IMR-90 (cell line): ENCODE measurements around the gene BTNL2. TPM values are rescaled to one million over a fixed set of nuclear protein-coding genes. Genes with fewer than 3 reads are reported as not detected.

Experiments used
- ATAC-seq: fragments of 200-7000 bp; cut with Tn5 transposase; 2 replicates; pipeline ENCODE4 v1.9.1; 2020; ENCODE audit warnings: low read depth, mild to moderate bottlenecking, moderate library complexity
- BruUV-seq: library from RNA; stranded (reverse); fragments of 400-500 nt; replicated peaks from 2 replicates; lab custom pipeline; 2021; lab: Mats Ljungman, UMichigan
- CTCF ChIA-PET: fragments of 300-600 bp; formaldehyde crosslinking; extraction: SDS; loops from one replicate; lab custom pipeline; 2021; ENCODE audit warnings: antibody characterized with exemption; lab: Yijun Ruan, JAX
- POLR2A ChIA-PET: fragments of 300-600 bp; sonication (Branson Sonifier 250); formaldehyde crosslinking; loops from one replicate; lab custom pipeline; 2022; ENCODE audit warnings: antibody characterized with exemption; ENCODE audit not compliant: unreplicated experiment; lab: Charles Lee
- DNase-seq: peaks from one replicate; pipeline ENCODE4 v3.0.0; 2013
- H2AFZ ChIP-seq: replicated peaks from 2 replicates; pipeline ENCODE3; 2013; ENCODE audit warnings: low read length, mild to moderate bottlenecking; ENCODE audit not compliant: poor library complexity
- H2AK5ac ChIP-seq: 2 replicates; pipeline ENCODE4 v1.6.1; 2013; ENCODE audit warnings: low read depth, low read length, inconsistent platforms
- H2AK9ac ChIP-seq: replicated peaks from 2 replicates; pipeline ENCODE3; 2013; ENCODE audit warnings: mild to moderate bottlenecking, low read depth, low read length, moderate library complexity; ENCODE audit not compliant: poor library complexity
- H2BK120ac ChIP-seq: 2 replicates; pipeline ENCODE4 v1.6.1; 2013; ENCODE audit warnings: low read depth, low read length, inconsistent platforms
- H2BK15ac ChIP-seq: 3 replicates; pipeline ENCODE4 v1.6.1; 2013; ENCODE audit warnings: low read depth, low read length, inconsistent platforms
- H2BK20ac ChIP-seq: 2 replicates; pipeline ENCODE4 v1.6.1; 2013; ENCODE audit warnings: low read depth, mild to moderate bottlenecking, inconsistent platforms, low read length, moderate library complexity
- H2BK5ac ChIP-seq: 2 replicates; pipeline ENCODE4 v1.6.1; 2013; ENCODE audit warnings: mild to moderate bottlenecking, low read depth, low read length, inconsistent platforms; ENCODE audit not compliant: poor library complexity, severe bottlenecking
- H3K14ac ChIP-seq: replicated peaks from 2 replicates; pipeline ENCODE4 v1.6.1; 2013; ENCODE audit warnings: low read depth, low read length, inconsistent platforms
- H3K18ac ChIP-seq: 2 replicates; pipeline ENCODE4 v1.6.1; 2013; ENCODE audit warnings: low read depth, low read length, control low read depth
- H3K23ac ChIP-seq: 2 replicates; pipeline ENCODE4 v1.6.1; 2013; ENCODE audit warnings: low read depth, low read length, inconsistent platforms
- H3K27ac ChIP-seq: 2 replicates; pipeline ENCODE4 v1.5.1; 2013; ENCODE audit warnings: mild to moderate bottlenecking, control low read depth, low read length; ENCODE audit not compliant: insufficient read depth
- H3K27me3 ChIP-seq: 2 replicates; pipeline ENCODE4 v1.6.1; 2013; ENCODE audit warnings: low read length; ENCODE audit not compliant: control insufficient read depth, insufficient read depth
- H3K36me3 ChIP-seq: 2 replicates; pipeline ENCODE4 v1.6.1; 2013; ENCODE audit warnings: low read length, mixed read lengths; ENCODE audit not compliant: control insufficient read depth, insufficient read depth
- H3K4ac ChIP-seq: 2 replicates; pipeline ENCODE4 v1.6.1; 2013; ENCODE audit warnings: low read depth, low read length, inconsistent platforms
- H3K4me1 ChIP-seq: 2 replicates; pipeline ENCODE4 v1.6.1; 2013; ENCODE audit warnings: low read length, mixed read lengths; ENCODE audit not compliant: control insufficient read depth, insufficient read depth
- H3K4me2 ChIP-seq: 2 replicates; pipeline ENCODE4 v1.6.1; 2013; ENCODE audit warnings: low read depth, mild to moderate bottlenecking, control low read depth, low read length, moderate library complexity
- H3K4me3 ChIP-seq: 2 replicates; pipeline ENCODE4 v1.5.1; 2013; ENCODE audit warnings: low read depth, mild to moderate bottlenecking, control low read depth, low read length, moderate library complexity; ENCODE audit not compliant: insufficient read depth
- H3K56ac ChIP-seq: 2 replicates; pipeline ENCODE4 v1.6.1; 2013; ENCODE audit warnings: low read length, inconsistent platforms; ENCODE audit not compliant: insufficient read depth; ENCODE audit errors: extremely low read depth
- H3K79me1 ChIP-seq, 2 experiments: 2 replicates each; pipeline ENCODE4 v1.6.1; 2013; ENCODE audit warnings: low read length in 2 of 2, inconsistent platforms in 1 of 2, low read depth in 1 of 2
- H3K9ac ChIP-seq: 2 replicates; pipeline ENCODE4 v1.6.1; 2013; ENCODE audit warnings: low read depth, low read length, control low read depth
- H3K9me1 ChIP-seq: 2 replicates; pipeline ENCODE4 v1.6.1; 2013; ENCODE audit warnings: low read length, inconsistent platforms; ENCODE audit not compliant: insufficient read depth
- H3K9me3 ChIP-seq: 2 replicates; pipeline ENCODE4 v1.6.1; 2013; ENCODE audit warnings: low read length; ENCODE audit not compliant: control insufficient read depth, insufficient read depth
- H4K20me1 ChIP-seq: 2 replicates; pipeline ENCODE4 v1.6.1; 2013; ENCODE audit warnings: low read length, inconsistent platforms; ENCODE audit not compliant: insufficient read depth
- H4K5ac ChIP-seq: 2 replicates; pipeline ENCODE4 v1.6.1; 2013; ENCODE audit warnings: mild to moderate bottlenecking, low read depth, low read length, control low read depth
- H4K8ac ChIP-seq, 2 experiments: 2 replicates each; pipeline ENCODE4 v1.6.1; 2013; ENCODE audit warnings: low read depth in 2 of 2, low read length in 2 of 2, control low read depth in 1 of 2, inconsistent platforms in 1 of 2
- H4K91ac ChIP-seq: 2 replicates; pipeline ENCODE4 v1.6.1; 2013; ENCODE audit warnings: low read depth, low read length, inconsistent platforms; ENCODE audit not compliant: insufficient read depth
- BHLHE40 ChIP-seq: fragments of 150-350 bp; IDR thresholded peaks from 2 replicates; pipeline ENCODE4 v1.6.1; 2016; ENCODE audit warnings: mild to moderate bottlenecking, low read depth, low read length
- CEBPB ChIP-seq: IDR thresholded peaks from 2 replicates; pipeline ENCODE4 v1.6.1; 2012; ENCODE audit warnings: low read depth, low read length, improper control_type of control experiment
- CHD1 ChIP-seq: IDR thresholded peaks from 2 replicates; pipeline ENCODE4 v1.6.1; 2012; ENCODE audit warnings: low read depth, low read length, improper control_type of control experiment
- MAFK ChIP-seq: IDR thresholded peaks from 2 replicates; pipeline ENCODE4 v1.6.1; 2012; ENCODE audit warnings: low read depth, low read length, improper control_type of control experiment
- MAZ ChIP-seq: IDR thresholded peaks from 2 replicates; pipeline ENCODE4 v1.6.1; 2012; ENCODE audit warnings: low read depth, mild to moderate bottlenecking, low read length, improper control_type of control experiment, moderate library complexity, borderline replicate concordance
- MXI1 ChIP-seq: IDR thresholded peaks from 2 replicates; pipeline ENCODE4 v1.6.1; 2012; ENCODE audit warnings: low read depth, mild to moderate bottlenecking, low read length, moderate library complexity, borderline replicate concordance
- NFE2L2 ChIP-seq: fragments of 150-350 bp; IDR thresholded peaks from 2 replicates; pipeline ENCODE4 v1.6.1; 2016; ENCODE audit warnings: low read depth, mild to moderate bottlenecking, low read length
- POLR2A ChIP-seq: IDR thresholded peaks from 2 replicates; pipeline ENCODE4 v1.6.1; 2012; ENCODE audit warnings: mild to moderate bottlenecking, low read depth, low read length
- RAD21 ChIP-seq: IDR thresholded peaks from 2 replicates; pipeline ENCODE4 v1.6.1; 2012; ENCODE audit warnings: low read length, improper control_type of control experiment
- RCOR1 ChIP-seq: IDR thresholded peaks from 2 replicates; pipeline ENCODE4 v1.6.1; 2012; ENCODE audit warnings: mild to moderate bottlenecking, low read length, improper control_type of control experiment; ENCODE audit not compliant: insufficient replicate concordance
- RFX5 ChIP-seq: IDR thresholded peaks from 2 replicates; pipeline ENCODE4 v1.8.0; 2012; ENCODE audit warnings: low read depth, mild to moderate bottlenecking, low read length, moderate library complexity
- SMC3 ChIP-seq: fragments of 150-350 bp; IDR thresholded peaks from 2 replicates; pipeline ENCODE4 v1.6.1; 2016; ENCODE audit warnings: low read depth, mild to moderate bottlenecking, antibody characterized with exemption, low read length, moderate library complexity
- WGBS, 2 experiments: methylation state at CpG; one replicate each; pipeline versions ENCODE4 v1.1.5 to v1.1.7; 2013; ENCODE audit warnings: missing lambda C conversion rate in 2 of 2; ENCODE audit not compliant: insufficient read length in 1 of 2; ENCODE audit errors: extremely low coverage in 2 of 2; 5-methylcytosine and 5-hydroxymethylcytosine counted together
- dilution Hi-C: fragments of 300-500 bp; cut with HindIII; formaldehyde crosslinking; loops from one replicate; pipeline ENCODE4 v1.14.3; 2018; ENCODE audit warnings: low sequenced_read_pairs; ENCODE audit not compliant: unreplicated experiment
- in situ Hi-C: fragments of 300-500 bp; cut with MboI; formaldehyde crosslinking; loops from 3 replicates; pipeline ENCODE4 v1.14.3; 2019; ENCODE audit warnings: low sequenced_read_pairs, inconsistent platforms, mixed read lengths
- intact Hi-C: fragments of 100-400 bp; cut with micrococcal nuclease; formaldehyde crosslinking; loops from 2 replicates; pipeline ENCODE4 v1.10.0; 2022
- polyA plus RNA-seq, 3 experiments: library from polyadenylated mRNA; depleted of rRNA; stranded (reverse); fragments of >200 nt; gene quantifications; 2 replicates each; pipeline ENCODE4 v1.2.3, GENCODE V29; 2012; ENCODE audit warnings: low replicate concordance in 1 of 3
- total RNA-seq: library from RNA; depleted of rRNA; stranded (reverse); fragments of >200 nt; gene quantifications from 2 replicates; pipeline ENCODE4 v1.2.3, GENCODE V29; 2012
- TF ChIP-seq, protein P1 (sequence below): conservative IDR thresholded peaks from 2 replicates; pipeline ENCODE4 v1.5.1; 2012; ENCODE audit warnings: mild to moderate bottlenecking, low read depth, low read length, improper control_type of control experiment
- TF ChIP-seq, protein P2 (sequence below): fragments of 150-350 bp; IDR thresholded peaks from 2 replicates; pipeline ENCODE4 v1.6.1; 2016; ENCODE audit warnings: low read depth, mild to moderate bottlenecking, low read length, moderate library complexity, borderline replicate concordance

Gene BTNL2
- total and polyA plus RNA-seq, 2 of the 4 experiments (the other 2 are of a cell fraction), result not detected

DNA sequence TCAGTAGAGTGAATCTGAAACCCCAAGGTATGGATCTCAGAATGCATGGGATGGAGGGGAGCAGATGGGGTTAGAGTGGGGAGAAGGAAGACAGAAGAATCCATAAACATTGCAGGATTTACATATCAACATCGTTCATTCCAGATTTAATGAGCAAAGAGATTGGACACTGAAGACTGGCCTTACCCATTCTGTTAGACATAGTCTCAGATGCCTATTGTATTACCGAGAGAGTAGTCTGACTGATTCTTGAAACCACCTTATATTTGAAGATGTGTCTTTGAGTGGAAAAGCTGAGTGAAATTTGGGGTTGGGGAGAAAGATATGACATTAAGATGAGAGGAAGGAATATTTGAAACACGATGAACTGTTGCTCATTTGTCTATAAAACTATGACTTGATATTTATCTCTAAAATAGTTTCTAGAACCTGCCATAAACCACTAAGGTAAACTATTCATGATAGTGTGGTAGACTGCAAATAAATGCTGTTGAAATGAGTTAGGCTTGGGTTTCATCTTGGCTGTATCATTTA, 38.4 kb upstream of the BTNL2 start:
- Histone ChIP-seq H3K9me3 (no peaks in the 10 kb centered on the region), H2AK5ac (no peak overlapping the region), H3K4ac (no peak overlapping the region), H3K4me2 (no peak overlapping the region), H4K5ac (no peak overlapping the region), H2BK120ac (no peak overlapping the region), H3K9me1 (no peaks in the 10 kb centered on the region), H4K91ac (no peak overlapping the region), H2AK9ac (no peak overlapping the region), H2BK5ac (no peak overlapping the region), H3K14ac (no peak overlapping the region), H3K4me3 (no peak overlapping the region), H3K27me3 (no peaks in the 10 kb centered on the region), H2BK20ac (no peak overlapping the region), H3K36me3 (no peaks in the 10 kb centered on the region), H3K18ac (no peak overlapping the region), H3K79me1 (no peaks in the 10 kb centered on the region), H2AFZ (no peak overlapping the region), H3K9ac (no peak overlapping the region), H3K23ac (no peak overlapping the region), H4K8ac (no peak overlapping the region), H4K20me1 (no peaks in the 10 kb centered on the region), H2BK15ac (no peak overlapping the region), H3K4me1 (no peaks in the 10 kb centered on the region), H3K27ac (no peak overlapping the region), H3K56ac (no peak overlapping the region)
- no peak for DNase-seq
- dilution Hi-C loops, result no loop called here
- WGBS, 2 experiments, result no CpG with 5 or more reads among the region's 3 CpGs
- no peak for ATAC-seq
- intact Hi-C loops, result no loop called here
- TF ChIP-seq BHLHE40 (no peak), MAZ (no peak), SMC3 (no peak), CHD1 (no peak), NFE2L2 (no peak), POLR2A (no peak), RCOR1 (no peak), RAD21 (no peak), RFX5 (no peak), MXI1 (no peak), MAFK (no peak), CEBPB (no peak)
- TF ChIP-seq, protein P1, sequence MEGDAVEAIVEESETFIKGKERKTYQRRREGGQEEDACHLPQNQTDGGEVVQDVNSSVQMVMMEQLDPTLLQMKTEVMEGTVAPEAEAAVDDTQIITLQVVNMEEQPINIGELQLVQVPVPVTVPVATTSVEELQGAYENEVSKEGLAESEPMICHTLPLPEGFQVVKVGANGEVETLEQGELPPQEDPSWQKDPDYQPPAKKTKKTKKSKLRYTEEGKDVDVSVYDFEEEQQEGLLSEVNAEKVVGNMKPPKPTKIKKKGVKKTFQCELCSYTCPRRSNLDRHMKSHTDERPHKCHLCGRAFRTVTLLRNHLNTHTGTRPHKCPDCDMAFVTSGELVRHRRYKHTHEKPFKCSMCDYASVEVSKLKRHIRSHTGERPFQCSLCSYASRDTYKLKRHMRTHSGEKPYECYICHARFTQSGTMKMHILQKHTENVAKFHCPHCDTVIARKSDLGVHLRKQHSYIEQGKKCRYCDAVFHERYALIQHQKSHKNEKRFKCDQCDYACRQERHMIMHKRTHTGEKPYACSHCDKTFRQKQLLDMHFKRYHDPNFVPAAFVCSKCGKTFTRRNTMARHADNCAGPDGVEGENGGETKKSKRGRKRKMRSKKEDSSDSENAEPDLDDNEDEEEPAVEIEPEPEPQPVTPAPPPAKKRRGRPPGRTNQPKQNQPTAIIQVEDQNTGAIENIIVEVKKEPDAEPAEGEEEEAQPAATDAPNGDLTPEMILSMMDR, result no peak
- TF ChIP-seq, protein P2, sequence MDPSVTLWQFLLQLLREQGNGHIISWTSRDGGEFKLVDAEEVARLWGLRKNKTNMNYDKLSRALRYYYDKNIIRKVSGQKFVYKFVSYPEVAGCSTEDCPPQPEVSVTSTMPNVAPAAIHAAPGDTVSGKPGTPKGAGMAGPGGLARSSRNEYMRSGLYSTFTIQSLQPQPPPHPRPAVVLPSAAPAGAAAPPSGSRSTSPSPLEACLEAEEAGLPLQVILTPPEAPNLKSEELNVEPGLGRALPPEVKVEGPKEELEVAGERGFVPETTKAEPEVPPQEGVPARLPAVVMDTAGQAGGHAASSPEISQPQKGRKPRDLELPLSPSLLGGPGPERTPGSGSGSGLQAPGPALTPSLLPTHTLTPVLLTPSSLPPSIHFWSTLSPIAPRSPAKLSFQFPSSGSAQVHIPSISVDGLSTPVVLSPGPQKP, result no peak
- ChIA-PET CTCF (no interaction called here), POLR2A (no interaction called here)
- BruUV-seq, result no TSS peak
- in situ Hi-C loops, result no loop called here
